GM12873 (cell line): ENCODE measurements around the gene TRAF2.
A peak's percentile ranks its signal among the peaks of the same experiment; 100 is the strongest.

Source experiments
- TF ChIP-seq, protein P1 (sequence below): IDR thresholded peaks from 2 replicates; pipeline ENCODE4 v1.5.1; 2012; ENCODE audit warnings: low read depth, mild to moderate bottlenecking, moderate library complexity, low read length, control low read depth; ENCODE audit not compliant: insufficient read depth; ENCODE audit errors: missing control alignments

TRAF2 gene

DNA sequence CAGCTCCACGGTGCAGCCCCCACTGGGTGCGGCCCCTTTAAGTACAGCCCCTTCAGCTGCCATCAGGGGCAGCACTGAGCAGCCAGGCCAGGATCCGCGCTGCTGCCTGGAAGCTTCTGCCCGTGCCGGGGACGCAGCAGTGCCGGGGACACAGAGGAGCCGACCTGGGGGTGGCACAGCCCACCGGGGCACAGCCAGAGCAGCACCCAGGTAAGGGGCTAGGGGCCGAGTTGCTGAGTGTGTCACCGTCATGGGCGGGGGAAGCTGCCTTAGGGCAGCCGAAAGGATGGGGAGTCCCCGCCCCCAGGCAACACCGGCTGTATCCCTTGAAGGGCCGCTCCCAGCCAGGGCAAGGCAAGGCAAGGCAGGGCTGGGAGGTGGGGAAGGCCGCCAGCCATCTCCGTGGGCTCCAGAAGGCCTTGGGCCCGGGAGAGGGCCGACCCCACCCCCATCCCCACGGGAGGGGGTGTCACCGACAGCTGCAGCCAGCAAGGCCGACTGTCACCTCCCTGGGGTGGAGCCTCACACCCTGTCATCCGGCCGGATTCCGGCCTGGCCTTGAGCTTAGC, 43.9 kb upstream of the TRAF2 start, which contains the start of gene AJM1:
TSS of gene AJM1 (plus strand) at position 99 of the 569 bp plus-strand sequence. CDS start 1,937 bp downstream, outside the sequence.
- TF ChIP-seq, protein P1, sequence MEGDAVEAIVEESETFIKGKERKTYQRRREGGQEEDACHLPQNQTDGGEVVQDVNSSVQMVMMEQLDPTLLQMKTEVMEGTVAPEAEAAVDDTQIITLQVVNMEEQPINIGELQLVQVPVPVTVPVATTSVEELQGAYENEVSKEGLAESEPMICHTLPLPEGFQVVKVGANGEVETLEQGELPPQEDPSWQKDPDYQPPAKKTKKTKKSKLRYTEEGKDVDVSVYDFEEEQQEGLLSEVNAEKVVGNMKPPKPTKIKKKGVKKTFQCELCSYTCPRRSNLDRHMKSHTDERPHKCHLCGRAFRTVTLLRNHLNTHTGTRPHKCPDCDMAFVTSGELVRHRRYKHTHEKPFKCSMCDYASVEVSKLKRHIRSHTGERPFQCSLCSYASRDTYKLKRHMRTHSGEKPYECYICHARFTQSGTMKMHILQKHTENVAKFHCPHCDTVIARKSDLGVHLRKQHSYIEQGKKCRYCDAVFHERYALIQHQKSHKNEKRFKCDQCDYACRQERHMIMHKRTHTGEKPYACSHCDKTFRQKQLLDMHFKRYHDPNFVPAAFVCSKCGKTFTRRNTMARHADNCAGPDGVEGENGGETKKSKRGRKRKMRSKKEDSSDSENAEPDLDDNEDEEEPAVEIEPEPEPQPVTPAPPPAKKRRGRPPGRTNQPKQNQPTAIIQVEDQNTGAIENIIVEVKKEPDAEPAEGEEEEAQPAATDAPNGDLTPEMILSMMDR, result peak; percentile 88

DNA sequence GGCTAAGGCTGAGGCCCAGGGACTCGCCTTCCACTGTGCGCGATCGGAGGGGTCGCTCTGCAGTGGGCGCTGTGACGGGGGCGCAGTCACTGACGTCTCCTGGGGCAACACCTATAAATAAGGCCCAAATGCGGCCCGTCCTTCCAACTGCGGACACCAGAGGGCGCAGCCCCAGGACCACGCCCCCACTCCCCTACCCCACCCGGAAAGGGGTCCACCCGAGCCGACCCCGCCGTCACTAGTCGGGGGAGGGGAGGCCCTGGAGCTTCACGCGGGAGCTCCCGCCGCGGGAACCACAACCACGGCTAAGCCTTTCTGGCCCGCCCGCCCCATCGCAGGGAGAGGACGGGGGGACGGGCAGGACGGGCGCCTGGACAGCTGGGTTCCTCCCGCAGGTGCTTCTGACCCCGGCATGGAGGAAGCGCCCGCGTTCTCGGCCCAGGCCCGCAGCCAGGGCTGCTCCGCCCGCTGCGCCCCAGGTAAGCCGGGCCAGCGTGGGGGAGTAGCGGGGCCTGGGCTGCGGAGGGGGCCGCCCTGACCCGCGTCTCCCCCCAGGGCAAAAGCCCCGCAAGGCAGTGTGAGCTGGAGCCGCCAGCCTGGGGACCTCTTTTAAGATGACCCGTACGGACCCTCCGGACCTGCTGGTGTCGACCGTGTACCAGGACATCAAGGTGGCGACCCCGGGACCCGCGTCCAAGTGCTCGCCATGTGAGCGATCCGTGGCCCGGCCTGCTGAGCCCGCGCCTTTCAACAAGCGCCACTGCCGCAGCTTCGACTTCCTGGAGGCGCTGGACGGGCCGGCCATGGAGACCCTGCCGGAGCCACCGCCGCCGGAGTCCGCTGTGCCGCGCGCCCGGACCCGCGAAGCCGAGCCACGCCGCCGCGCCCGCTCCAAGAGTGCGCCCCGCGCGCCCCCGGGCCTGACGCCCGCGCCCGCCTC, 42.2 kb upstream of the TRAF2 start:
- TF ChIP-seq, protein P1, result peak; percentile 49

DNA sequence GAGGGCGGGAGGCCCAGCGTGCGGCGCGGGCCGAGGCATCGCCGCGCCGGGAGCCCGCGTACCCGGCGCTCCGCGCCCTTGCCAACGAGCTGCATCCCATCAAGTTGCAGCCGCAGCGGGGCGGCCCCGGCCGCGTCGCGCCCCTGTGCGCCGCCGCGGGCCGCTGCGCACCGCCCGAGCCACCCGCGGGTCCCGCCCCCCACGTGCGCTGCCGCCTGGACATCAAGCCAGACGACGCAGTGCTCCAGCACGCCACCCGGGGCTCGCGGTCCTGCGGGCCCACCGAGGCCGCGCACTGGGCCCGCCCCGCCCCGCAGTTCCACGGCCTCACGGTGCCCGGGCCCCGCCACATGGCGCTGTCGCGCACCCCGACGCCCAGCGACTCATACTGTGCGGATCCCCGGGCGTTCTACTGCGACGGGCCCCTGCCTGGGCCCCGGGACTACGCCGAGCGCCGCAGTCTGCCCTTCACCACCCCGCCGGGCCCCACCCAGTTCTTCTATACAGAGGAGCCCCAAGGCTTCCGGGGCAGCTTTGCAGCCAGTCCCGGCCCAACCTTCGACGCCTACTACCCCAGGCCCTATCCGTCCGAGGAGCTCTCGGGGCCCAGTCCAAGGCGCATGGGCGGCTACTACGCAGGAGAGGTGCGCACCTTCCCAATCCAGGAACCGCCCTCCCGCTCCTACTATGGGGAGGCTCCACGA, 41.4 kb upstream of the TRAF2 start:
- TF ChIP-seq, protein P1, result no peak

DNA sequence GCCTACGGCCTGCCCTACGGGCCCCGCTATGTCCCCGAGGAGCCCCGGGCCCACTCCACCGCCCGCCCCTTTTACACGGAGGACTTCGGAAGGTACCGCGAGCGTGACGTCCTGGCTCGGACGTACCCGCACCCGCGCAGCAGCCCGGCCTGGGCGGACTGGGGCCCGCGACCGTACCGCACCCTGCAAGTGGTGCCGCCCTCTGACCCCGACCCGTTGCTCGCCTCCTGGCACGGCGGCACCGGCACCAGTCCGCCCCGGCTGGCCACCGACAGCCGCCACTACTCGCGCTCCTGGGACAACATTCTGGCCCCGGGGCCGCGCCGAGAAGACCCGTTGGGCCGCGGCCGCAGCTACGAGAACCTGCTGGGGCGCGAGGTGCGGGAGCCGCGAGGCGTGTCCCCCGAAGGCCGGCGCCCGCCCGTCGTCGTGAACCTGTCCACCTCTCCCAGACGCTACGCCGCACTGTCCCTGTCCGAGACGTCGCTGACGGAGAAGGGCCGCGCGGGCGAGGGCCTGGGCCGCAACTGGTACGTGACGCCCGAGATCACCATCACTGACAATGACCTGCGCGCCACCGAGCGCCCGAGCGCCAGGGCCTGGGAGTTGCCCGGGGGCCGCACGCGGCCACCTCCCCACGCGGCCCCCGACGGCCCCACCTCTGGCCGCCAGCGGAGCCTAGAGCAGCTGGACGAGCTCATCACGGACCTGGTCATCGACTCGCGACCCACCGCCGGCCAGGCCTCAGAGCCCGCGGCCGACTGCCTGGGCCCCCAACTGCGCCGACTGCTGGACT, 40.7 kb upstream of the TRAF2 start:
- TF ChIP-seq, protein P1, result no peak

DNA sequence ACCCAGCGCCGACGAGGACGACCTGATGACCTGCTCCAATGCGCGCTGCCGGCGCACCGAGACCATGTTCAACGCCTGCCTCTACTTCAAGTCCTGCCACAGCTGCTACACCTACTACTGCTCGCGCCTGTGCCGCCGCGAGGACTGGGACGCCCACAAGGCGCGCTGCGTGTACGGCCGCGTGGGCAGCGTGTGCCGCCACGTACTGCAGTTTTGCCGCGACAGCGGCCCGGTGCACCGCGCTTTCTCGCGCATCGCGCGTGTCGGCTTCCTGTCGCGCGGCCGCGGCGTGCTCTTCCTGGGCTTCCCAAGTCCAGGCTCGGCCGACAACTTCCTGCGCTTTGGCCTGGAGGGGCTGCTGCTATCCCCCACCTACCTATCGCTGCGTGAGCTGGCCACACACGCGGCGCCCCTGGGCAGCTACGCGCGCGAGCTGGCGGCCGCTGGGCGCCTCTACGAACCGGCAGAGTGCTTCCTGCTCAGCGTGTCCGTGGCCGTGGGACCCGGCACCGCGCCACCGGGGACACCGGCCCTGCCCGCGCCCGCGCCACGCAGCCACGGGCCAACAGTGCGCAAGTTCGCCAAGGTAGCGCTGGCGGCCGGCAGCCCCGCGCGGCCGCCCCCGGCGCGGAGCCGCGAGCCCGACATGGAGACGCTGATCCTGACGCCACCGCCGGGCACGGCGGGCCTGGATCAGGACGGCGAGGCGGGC, 39.8 kb upstream of the TRAF2 start:
- TF ChIP-seq, protein P1, result no peak

DNA sequence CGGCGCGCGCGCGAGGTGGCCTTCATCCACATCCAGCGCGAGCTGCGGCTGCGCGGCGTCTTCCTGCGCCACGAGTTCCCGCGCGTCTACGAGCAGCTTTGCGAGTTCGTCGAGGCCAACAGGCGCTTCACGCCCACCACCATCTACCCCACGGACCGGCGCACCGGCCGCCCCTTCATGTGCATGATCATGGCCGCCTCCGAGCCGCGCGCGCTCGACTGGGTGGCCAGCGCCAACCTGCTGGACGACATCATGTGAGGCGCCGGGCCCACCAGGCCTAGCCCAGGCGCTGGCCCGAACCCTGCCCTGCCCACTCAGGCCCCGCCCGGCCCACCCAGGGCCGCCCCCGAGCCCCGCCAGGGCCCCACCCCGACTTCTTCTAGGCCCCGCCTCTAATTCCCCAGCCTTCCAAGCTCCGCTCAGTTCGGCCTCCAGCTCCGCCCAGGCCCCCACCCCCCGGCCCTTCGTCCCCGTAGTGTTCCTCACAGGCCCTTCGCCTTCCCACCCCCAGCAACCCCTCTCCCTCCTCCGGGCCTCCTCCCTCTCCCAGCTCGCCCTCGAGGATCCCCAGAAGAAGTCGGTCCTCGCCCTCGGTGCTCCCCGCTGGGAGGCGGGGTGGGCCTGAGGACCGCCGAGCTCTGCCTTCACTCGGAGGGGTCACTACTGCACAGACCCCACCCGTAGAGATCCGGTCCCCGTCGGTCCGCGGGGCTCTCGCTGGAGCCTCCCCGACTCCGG, 39.1 kb upstream of the TRAF2 start:
- TF ChIP-seq, protein P1, result no peak
